T-helper 2 cell treated with Interferon-gamma antibody and Interleukin-4, amounts not matched to agents 100 ng/mL and 5 ng/mL, for 36 hours (primary cell): ENCODE results near the gene ESYT1. TPM values are rescaled to one million over a fixed set of nuclear protein-coding genes. Genes with fewer than 3 reads are reported as not detected.

Experiments used
- intact Hi-C: fragments of 100-400 bp; cut with micrococcal nuclease; formaldehyde crosslinking; loops from one replicate; pipeline ENCODE4 v1.15.1; 2023
- total RNA-seq: library from RNA; stranded (reverse); gene quantifications from 2 replicates; pipeline ENCODE4 v1.2.3, GENCODE V29; 2022

Gene ESYT1
- total RNA-seq, 1 donor from 2014 or later: 362 TPM

DNA sequence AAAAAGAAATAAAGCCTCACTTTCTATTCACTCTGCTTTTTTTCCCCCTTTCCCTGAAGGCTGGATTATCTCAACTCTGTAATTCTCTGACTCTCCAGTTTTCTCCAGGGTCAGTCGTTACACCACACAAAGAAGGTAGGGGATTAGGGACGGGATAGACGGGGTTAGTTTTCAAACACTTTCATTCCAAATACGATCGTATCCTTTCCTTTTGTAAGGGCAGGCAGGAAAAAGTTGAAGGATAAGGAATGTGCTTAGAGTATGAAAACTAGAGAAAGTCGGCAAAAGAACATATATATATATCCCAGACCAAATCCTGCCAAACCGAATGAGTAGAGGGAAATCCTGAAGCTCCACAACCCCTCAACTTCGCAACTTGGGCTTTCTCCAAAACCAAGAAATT lies 581 bp upstream of the ESYT1 start:
- intact Hi-C loops: loop anchor here (2.0 to 5.0 kb wide), 2 partner anchors 173 to 320 kb away; partner anchors contain the start of genes CS and TIMELESS

GRCh38 chr12:56128670-56129205 lies 671 bp downstream of the ESYT1 start:
- intact Hi-C loops: loop anchor here (1.0 to 5.0 kb wide), 6 partner anchors 10 to 508 kb away; partner anchors contain the start of genes COQ10A, MYL6B and TIMELESS

DNA sequence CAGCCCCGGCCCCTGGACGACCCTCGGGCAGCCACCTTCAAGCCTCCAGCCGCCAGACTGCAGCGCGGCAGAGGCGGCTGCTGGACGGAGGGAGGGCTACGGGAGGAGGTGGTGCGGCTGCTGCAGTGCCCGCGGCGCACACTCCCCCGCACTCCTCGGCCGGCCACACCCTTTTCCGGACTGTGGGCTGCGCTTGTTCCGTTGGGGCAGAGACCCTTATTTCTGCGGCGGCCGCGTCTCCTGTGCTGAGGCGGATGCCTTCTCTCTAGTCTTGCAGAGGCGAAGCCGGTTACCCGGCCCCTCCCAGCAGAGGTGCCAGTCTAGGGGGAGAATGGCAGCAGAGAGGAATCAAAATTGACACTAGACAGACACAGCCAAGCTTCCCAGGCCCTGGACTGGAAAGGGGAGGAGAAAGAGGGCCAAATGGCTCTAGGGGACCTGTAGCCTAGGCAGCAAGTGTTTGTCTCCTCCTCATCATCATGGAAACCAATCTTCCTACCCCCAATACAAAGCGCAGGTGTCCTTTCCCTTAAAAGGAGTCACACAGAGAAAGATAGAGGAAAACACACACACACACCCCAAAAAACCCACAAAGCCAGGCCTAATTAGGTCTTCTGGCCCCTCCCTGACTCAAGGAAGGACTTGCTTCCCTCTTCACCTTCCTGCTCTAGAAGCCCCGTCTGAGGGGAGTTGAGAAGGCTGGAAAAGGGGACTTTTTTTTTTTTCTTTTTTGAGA lies 1.3 kb downstream of the ESYT1 start:
- intact Hi-C loops: loop anchor here (1.0 to 5.0 kb wide), 5 partner anchors 9 to 507 kb away; partner anchors contain the start of genes COQ10A and TIMELESS

DNA sequence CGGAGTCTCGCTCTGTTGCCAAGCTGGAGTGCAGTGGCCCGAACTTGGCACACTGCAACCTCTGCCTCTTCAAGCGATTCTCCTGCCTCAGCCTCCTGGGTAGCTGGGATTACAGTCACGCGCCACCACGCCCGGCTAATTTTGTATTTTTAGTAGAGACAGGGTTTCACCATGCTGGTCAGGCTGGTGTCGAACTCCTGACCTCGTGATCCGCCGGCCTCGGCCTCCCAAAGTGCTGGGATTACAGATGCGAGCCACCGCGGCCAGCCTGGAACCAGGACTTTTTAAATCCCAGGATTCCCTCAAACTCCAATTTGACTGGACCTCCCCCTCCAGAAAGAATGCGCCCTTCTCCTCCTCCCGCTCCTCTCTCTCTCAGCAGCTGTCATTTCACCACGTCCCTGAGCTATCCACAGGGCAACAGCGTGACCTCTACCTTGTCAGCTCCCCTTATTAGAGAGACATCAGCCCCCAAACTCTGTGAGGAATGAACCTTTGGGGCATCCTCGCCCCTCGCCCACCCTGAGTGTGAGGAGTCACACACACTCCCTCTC lies 2.0 kb downstream of the ESYT1 start:
- intact Hi-C loops: loop anchor here (1.0 to 5.0 kb wide), 5 partner anchors 8 to 507 kb away; partner anchors contain the start of genes COQ10A and TIMELESS

- intact Hi-C loops: no loop called here
Measured at GRCh38 chr12:56130876-56131275, 2.8 kb downstream of the ESYT1 start.

- intact Hi-C loops: no loop called here
Measured at GRCh38 chr12:56134897-56135296, 6.8 kb downstream of the ESYT1 start.

DNA sequence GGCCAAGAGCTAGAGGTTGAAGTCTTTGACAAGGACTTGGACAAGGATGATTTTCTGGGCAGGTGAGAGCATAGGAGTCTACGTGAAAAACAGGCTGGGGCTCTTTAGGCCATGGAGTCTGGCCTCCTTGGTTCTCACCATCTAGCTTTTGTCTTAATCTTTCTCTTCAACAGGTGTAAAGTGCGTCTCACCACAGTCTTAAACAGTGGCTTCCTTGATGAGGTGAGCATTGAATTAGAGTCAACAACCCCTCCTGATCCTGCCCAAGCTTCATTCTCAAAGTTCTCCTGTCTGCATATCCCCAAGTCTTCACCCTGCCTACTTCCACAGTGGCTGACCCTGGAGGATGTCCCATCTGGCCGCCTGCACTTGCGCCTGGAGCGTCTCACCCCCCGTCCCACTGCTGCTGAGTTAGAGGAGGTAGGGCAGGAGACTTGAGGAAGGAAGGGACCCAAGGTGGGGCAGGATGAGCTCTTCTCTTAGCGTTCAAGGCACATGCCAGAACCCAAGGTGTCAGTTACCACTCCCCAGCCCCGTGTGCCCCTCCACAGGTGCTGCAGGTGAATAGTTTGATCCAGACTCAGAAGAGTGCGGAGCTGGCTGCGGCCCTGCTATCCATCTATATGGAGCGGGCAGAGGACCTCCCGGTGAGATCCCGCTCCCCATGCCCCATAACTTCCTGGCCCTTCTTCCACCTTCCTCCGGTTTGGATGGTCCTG lies 9.9 kb downstream of the ESYT1 start:
- intact Hi-C loops: loop anchor here (1.0 kb wide), 1 partner anchor 9 kb away; no protein-coding TSS in a partner anchor

DNA sequence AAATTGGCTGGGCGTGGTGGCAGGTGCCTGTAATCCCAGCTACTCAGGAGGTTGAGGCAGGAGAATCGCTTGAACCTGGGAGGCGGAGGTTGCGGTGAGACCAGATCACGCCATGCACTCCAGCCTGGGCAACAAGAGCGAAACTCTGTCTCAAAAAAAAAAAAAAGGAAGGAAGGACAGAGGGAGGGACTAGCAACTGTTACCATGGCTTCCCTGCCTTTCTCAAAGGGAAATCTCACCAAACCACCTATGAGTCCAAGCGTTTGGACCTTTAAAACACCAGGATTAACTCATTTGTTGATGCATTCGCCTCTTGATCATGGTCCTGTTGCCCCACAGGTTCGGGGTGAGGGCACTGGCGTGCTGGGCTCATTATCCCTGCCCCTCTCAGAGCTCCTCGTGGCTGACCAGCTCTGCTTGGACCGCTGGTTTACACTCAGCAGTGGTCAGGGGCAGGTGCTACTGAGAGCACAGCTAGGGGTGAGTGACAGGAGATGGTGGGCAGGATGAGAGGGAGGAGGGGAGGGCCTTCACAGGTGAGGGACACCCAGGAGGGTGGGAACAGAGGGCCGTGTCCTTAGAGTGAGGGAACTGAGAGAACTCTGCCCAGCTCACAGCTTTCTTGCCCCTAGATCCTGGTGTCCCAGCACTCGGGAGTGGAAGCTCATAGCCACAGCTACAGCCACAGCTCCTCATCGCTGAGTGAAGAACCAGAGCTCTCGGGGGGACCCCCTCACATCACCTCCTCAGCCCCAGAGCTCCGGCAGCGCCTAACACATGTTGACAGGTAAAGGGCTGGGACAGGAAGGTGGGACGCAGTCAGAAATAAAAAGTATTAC lies 14.1 kb downstream of the ESYT1 start:
- intact Hi-C loops: no loop called here

DNA sequence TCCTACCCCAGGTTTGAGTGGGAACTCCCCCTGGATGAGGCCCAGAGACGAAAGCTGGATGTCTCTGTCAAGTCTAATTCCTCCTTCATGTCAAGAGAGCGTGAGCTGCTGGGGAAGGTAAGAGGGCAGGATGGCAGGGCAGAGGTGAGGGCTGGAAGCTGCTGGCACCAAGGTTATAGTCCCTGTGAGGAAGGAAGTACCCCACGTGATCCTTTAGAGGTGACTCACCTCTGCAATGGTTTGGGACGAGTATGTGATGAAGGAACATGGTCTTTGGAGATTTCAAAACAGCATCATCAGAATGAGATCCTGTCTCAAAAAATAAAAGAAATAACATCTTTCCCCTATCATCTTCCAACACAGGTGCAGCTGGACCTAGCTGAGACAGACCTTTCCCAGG lies 15.2 kb downstream of the ESYT1 start:
- intact Hi-C loops: no loop called here

- intact Hi-C loops: no loop called here
Measured at GRCh38 chr12:56143870-56144269, 15.8 kb downstream of the ESYT1 start.

- intact Hi-C loops: no loop called here
Measured at GRCh38 chr12:56145217-56145616, 17.1 kb downstream of the ESYT1 start.

DNA sequence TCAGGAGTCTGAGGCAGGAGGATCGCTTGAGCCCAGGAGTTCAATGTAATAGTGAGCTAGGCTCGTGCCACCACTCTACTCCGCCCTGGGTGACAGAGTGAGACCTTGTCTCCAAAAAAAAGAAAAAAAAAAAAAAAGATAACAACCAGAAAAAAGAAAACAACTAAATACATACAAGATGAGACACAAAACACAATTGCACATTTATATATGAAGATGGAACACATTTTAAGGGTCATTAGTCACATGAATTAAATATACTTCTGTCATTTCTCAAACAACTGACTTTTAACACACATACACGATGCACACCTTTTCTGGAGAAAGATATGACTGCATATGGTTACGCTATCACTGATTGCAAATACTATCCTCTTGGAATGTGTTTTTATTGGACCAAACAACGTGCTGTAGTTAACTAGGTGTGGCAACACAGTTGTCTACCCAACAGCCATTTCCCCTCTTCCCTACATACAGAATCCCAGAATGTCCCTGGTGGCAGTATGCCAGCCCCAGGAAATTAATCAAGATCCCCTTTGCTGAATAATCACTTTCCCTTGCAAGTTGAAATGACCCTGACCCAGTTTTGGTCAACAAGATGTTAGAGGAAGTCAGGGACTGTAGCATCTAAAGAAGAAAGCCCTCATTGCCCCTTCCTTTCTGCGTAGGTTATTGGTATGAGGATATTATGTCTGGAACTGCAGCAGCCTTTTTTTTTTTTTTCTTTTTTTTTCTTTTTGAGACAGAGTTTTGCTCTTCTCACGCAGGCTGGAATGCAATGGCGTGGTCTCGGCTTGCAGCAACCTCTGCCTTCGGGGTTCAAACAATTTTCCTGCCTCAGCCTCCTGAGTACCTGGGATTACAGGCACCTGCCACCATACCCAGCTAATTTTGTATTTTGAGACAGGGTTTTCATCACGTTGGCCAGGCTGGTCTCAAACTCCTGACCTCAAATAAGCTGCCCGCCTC lies 18.7 kb downstream of the ESYT1 start:
- intact Hi-C loops: no loop called here

DNA sequence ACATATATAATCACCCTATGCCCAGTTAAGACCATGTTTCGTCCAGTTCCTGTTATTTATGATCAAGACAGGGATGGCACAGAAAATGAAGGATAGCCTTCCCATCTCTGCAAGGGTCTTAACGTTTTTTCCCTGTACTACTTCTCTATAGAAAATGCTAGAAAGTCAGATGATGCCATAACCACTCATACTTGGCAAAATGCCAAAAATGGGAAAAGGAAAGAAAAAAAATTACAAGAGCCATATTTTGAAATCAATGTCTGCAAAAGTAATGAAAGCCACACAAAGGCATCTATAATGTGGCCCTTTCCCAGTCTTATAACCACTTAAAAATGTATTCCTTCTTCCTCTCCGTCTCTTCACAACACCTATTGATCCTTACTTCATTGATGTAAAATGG lies 22.5 kb downstream of the ESYT1 start:
- intact Hi-C loops: loop anchor here (5.0 kb wide), 1 partner anchor 223 kb away; the partner anchor contains the start of gene PYM1

DNA sequence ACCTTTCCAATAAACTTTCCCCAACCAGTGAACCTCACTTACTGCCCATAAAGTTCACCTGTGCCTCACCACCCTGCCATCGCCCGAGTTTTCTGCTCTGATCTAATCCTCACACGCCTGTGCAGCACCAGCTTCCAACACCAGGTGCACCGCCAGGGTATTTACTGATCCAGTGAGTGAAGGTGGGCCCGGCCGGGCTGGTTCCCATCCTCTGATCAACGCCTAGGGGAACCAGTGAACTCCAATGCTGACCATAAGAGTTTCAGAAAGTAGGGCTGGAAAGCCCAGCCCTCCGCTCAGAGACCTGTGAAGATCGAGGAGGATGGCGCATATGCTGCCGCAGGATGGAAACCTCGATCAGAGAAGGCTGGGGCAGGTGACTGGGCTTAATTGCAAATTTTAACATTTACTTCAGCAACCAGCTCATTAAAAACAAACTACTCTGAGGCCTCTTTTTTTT lies 23.6 kb downstream of the ESYT1 start:
- intact Hi-C loops: loop anchor here (1.0 to 5.0 kb wide), 5 partner anchors 9 to 224 kb away; partner anchors contain the start of genes ESYT1, PYM1 and ZC3H10

DNA sequence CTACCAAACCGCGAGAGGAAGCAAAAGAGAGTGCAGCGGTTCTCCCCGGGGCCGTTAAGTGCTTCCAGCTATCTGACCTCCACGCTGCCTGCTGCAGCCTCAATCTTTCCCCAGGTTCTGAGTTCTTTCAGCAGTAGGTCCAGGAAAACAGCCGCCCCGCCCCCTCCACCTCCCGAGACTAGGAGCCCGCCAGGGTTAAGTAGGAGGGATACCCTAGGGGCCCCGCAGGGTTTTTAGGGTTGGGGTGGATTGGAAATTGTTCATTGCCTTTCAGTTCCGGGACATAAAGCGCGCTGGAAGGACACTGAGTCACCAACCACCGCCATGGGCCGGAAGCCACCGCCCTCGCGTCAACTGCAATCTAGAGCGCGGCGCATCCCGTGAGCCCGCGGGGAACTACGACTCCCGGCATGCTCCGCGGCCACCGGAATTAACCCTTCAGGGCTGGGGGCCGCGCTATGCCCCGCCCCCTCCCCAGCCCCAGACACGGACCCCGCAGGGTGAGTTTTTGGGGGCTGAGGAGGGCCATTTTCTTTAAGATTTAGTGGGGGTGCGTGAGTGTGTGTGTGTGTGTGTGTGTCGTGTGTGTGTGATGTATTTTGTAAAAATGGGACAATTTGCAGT lies 24.2 kb downstream of the ESYT1 start, which contains the start of gene MYL6B:
TSS of gene MYL6B (plus strand) at position 456 of the 624 bp plus-strand sequence. CDS start 1,332 bp downstream, outside the sequence.
- intact Hi-C loops: loop anchor here (1.0 to 5.0 kb wide), 4 partner anchors 8 to 225 kb away; partner anchors contain the start of genes ESYT1, PYM1 and ZC3H10

DNA sequence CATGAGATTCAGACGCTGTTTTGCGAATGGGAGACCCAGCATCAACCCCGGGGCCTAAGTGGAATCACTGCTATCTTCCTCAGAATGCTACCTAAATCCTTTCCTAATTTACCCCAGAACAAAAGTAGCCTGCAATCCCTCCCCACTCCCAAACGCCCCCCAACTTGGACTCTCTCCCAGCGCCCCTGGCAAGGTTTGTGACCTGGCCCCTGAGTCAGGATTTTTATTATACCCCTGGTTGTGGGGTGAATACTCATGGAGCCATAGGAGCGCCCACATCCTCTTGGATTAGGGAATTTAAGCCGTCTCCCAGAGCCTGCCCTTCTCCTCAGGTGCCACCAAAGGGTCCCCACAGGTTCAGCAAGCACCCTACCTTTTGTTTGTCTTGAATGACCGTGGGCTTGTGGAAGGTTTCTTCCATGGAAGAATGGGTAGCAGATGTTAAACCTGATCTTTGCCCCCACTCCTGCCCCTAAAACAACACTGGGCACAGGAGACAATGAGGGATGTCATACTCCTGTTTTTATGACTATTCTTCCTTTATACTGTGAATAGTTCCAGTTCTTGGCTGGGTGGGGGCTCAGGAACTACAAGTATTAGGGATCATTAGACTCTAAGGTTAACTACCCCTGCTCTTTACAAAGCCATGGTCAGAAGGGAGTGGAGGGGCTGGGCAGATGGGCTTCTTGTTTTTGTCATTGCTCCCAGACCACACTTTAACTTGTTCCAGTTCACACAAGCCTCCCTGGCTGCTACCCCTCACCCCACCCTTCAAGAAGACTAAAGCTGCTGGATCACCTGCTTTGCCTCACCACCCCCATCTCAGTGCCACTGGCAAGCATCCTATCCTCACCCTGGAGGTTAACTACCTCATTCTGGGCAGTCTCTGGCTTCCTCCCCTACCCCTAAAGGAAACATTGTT lies 24.9 kb downstream of the ESYT1 start:
- intact Hi-C loops: loop anchor here (1.0 to 5.0 kb wide), 4 partner anchors 7 to 226 kb away; partner anchors contain the start of genes ESYT1, PYM1 and ZC3H10

GRCh38 chr12:56153678-56154065 lies 25.6 kb downstream of the ESYT1 start:
- intact Hi-C loops: loop anchor here (5.0 kb wide), 1 partner anchor 226 kb away; the partner anchor contains the start of gene PYM1
